ENCODE measurements around the gene RAB40C.

Gene RAB40C

GRCh38 chr16:633336-634050, 43.6 kb downstream of the RAB40C start:
- DNase-seq (ENCODE audit: low spot score) = no peak
- peaks cover 4% of the 10 kb centered on the region for H3K4me1 ChIP-seq (ENCODE audit: insufficient read depth, poor library complexity, severe bottlenecking)
- ATAC-seq (ENCODE audit: low read depth) = no peak

GRCh38 chr16:634051-634670, 44.3 kb downstream of the RAB40C start:
- DNase-seq (ENCODE audit: low spot score) (no peak), ATAC-seq (ENCODE audit: low read depth) (no peak)
- Histone ChIP-seq H3K27ac (ENCODE audit: poor library complexity, severe bottlenecking) (no peak overlapping the region), H3K36me3 (ENCODE audit: low read depth) (no peaks in the 10 kb centered on the region), H3K27me3 (ENCODE audit: insufficient read depth, poor library complexity, severe bottlenecking) (no peaks in the 10 kb centered on the region), H3K9me3 (ENCODE audit: severe bottlenecking) (no peaks in the 10 kb centered on the region), H3K4me1 (ENCODE audit: insufficient read depth, poor library complexity, severe bottlenecking) (peaks cover 4% of the 10 kb centered on the region), H3K4me3 (ENCODE audit: severe bottlenecking) (no peak overlapping the region)
- TF ChIP-seq CTCF (IDR thresholded peaks at IDR 0.05; ENCODE audit: poor library complexity, severe bottlenecking) = no peak

More at GRCh38 chr16:633336-634050, 43.6 kb downstream of the RAB40C start:
- H3K36me3 ChIP-seq (ENCODE audit: low read depth) = no peaks in the 10 kb centered on the region
- no peak for TF ChIP-seq CTCF (IDR thresholded peaks at IDR 0.05; ENCODE audit: poor library complexity, severe bottlenecking)
- no peaks in the 10 kb centered on the region for H3K9me3 ChIP-seq (ENCODE audit: severe bottlenecking)
- no peaks in the 10 kb centered on the region for H3K27me3 ChIP-seq (ENCODE audit: insufficient read depth, poor library complexity, severe bottlenecking)
- H3K27ac ChIP-seq (ENCODE audit: poor library complexity, severe bottlenecking) = no peak overlapping the region
- no peak overlapping the region for H3K4me3 ChIP-seq (ENCODE audit: severe bottlenecking)

GRCh38 chr16:634996-635395, 45.1 kb downstream of the RAB40C start:
- TF ChIP-seq CTCF (IDR thresholded peaks at IDR 0.05; ENCODE audit: poor library complexity, severe bottlenecking) = no peak
- H3K27ac ChIP-seq (ENCODE audit: poor library complexity, severe bottlenecking) = no peak overlapping the region
- peaks cover 4% of the 10 kb centered on the region for H3K4me1 ChIP-seq (ENCODE audit: insufficient read depth, poor library complexity, severe bottlenecking)

GRCh38 chr16:635573-636205, 45.8 kb downstream of the RAB40C start:
- DNase-seq (ENCODE audit: low spot score) (no peak), ATAC-seq (ENCODE audit: low read depth) (no peak; the same call in 2 of the 3 replicates)
- Histone ChIP-seq H3K27ac (ENCODE audit: poor library complexity, severe bottlenecking) (peak overlapping the region; percentile 44), H3K9me3 (ENCODE audit: severe bottlenecking) (no peaks in the 10 kb centered on the region), H3K4me1 (ENCODE audit: insufficient read depth, poor library complexity, severe bottlenecking) (peaks cover 4% of the 10 kb centered on the region), H3K4me3 (ENCODE audit: severe bottlenecking) (peak overlapping the region; percentile 82), H3K27me3 (ENCODE audit: insufficient read depth, poor library complexity, severe bottlenecking) (no peaks in the 10 kb centered on the region), H3K36me3 (ENCODE audit: low read depth) (no peaks in the 10 kb centered on the region)
- TF ChIP-seq CTCF (IDR thresholded peaks at IDR 0.05; ENCODE audit: poor library complexity, severe bottlenecking) = no peak

More at GRCh38 chr16:634996-635395, 45.1 kb downstream of the RAB40C start:
- Histone ChIP-seq H3K4me3 (ENCODE audit: severe bottlenecking) (peak overlapping the region; percentile 82), H3K27me3 (ENCODE audit: insufficient read depth, poor library complexity, severe bottlenecking) (no peaks in the 10 kb centered on the region), H3K9me3 (ENCODE audit: severe bottlenecking) (no peaks in the 10 kb centered on the region), H3K36me3 (ENCODE audit: low read depth) (no peaks in the 10 kb centered on the region)
- no peak for DNase-seq (ENCODE audit: low spot score)
- ATAC-seq (ENCODE audit: low read depth) = no peak

All from RWPE2 (cell line).